ENCODE measurements around the gene IFNL4. TPM values are rescaled to one million over a fixed set of nuclear protein-coding genes. Genes with fewer than 3 reads are reported as not detected.

The IFNL4 gene
- total and polyA plus RNA-seq, 2 donors from 2014 or later = not detected

DNA sequence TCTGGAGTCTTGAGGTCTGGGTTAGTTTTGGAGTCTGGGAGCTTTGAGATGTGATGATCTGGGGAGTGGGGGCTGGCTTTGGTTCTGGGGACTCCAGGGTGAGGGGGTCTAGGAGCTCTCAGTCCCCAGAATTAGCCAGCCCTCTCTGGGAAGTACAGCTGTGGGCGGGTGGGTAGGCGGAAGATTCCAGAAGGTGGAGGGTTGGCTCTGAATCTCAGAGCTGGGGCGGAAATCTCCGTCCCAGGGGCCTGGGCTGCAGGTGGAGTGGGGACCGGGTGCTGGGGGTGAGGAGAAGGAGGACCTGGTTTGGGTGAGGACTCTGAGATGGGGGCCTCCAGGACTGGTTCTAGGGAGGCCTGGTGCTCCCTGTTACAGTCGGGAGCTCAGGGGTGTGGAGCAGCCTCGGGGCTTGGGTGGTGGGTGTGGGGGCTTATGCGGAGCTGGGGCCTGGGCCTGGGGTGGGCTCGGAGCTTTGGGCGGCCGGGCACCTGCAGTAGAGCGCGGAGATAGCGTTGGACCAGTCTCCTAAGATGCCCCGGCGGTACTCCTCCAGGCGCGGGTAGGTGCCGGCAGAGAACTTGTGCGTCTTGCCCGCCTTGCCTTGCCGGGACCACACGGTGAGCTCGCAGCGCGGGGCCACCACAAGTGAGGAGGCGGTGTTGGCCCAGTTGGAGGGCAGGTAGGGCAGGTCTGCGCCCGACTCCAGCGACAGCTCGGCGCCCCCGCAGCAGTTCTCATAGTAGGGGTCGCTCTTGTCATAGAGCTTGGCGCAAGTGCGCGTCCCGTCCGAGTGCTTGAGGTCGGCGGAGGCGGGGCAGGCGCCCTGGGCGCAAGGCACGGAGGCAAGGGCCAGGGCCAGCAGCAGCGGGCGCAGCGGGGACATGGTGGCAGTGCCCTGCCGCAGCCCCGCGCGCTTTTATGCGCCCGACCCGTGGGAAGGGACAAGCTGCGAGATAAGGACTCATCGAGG is 45.0 kb downstream of the IFNL4 start, which contains the start of gene SYCN:
SYCN (minus strand) TSS at position 892 of the 970 bp plus-strand sequence; CDS start at position 883, 9 bp downstream.
- TF ChIP-seq, protein P1, sequence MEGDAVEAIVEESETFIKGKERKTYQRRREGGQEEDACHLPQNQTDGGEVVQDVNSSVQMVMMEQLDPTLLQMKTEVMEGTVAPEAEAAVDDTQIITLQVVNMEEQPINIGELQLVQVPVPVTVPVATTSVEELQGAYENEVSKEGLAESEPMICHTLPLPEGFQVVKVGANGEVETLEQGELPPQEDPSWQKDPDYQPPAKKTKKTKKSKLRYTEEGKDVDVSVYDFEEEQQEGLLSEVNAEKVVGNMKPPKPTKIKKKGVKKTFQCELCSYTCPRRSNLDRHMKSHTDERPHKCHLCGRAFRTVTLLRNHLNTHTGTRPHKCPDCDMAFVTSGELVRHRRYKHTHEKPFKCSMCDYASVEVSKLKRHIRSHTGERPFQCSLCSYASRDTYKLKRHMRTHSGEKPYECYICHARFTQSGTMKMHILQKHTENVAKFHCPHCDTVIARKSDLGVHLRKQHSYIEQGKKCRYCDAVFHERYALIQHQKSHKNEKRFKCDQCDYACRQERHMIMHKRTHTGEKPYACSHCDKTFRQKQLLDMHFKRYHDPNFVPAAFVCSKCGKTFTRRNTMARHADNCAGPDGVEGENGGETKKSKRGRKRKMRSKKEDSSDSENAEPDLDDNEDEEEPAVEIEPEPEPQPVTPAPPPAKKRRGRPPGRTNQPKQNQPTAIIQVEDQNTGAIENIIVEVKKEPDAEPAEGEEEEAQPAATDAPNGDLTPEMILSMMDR (IDR thresholded peaks at IDR 0.05; ENCODE audit: borderline replicate concordance, extremely low read depth, insufficient read depth) = no peak
- Histone ChIP-seq H3K9me3 (ENCODE audit: control insufficient read depth in 2 of 3, insufficient read depth in 1 of 3, low read length in 3 of 3) (no peaks in the 10 kb centered on the region), H3K27me3 (ENCODE audit: control insufficient read depth, insufficient read depth, low read length) (peaks cover 2% of the 10 kb centered on the region), H3K9ac (ENCODE audit: low read length in 3 of 3) (no peak within 1 kb of the TSS), H3K4me3 (ENCODE audit: low read length in 3 of 3) (no peak within 1 kb of the TSS), H3K27ac (ENCODE audit: low read depth in 2 of 2, low read length in 2 of 2) (no peak within 1 kb of the TSS), H3K4me1 (ENCODE audit: control insufficient read depth in 2 of 3, insufficient read depth in 2 of 3, low read depth in 1 of 3, low read length in 3 of 3) (peaks cover 0 to 2% (median 0%) of the 10 kb centered on the region in 3 donors), H3K36me3 (ENCODE audit: control insufficient read depth in 2 of 3, insufficient read depth in 3 of 3, low read length in 3 of 3) (no peaks in the 10 kb centered on the region)
- intact Hi-C loops (cut with DNase I) = no loop called here
- FAIRE-seq (no peak), DNase-seq (no peak)

DNA sequence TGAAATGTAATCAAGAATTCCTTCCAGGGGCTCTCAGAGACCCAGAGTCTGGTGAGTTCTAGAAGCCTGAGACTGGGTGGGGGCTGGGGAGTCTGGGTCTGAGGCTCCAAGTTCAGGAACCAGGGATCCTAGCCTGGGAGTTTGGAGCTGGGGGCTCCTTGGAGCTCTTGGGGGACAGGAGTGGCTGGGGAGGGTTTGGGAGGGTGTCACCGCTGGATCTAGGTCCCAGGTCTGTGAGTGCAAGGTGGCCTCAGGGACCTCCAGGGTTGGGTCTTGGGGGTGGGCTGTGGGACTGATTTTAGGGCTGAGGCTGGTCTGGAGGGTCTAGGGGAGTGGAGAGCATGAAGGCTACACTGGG is 45.7 kb downstream of the IFNL4 start:
- Histone ChIP-seq H3K36me3 (ENCODE audit: control insufficient read depth in 2 of 3, insufficient read depth in 3 of 3, low read length in 3 of 3) (no peaks in the 10 kb centered on the region), H3K27ac (ENCODE audit: low read depth in 2 of 2, low read length in 2 of 2) (no peak overlapping the region), H3K27me3 (ENCODE audit: control insufficient read depth, insufficient read depth, low read length) (peaks cover 2% of the 10 kb centered on the region), H3K4me1 (ENCODE audit: control insufficient read depth in 2 of 3, insufficient read depth in 2 of 3, low read depth in 1 of 3, low read length in 3 of 3) (peaks cover 0 to 2% (median 0%) of the 10 kb centered on the region in 3 donors), H3K9ac (ENCODE audit: low read length in 3 of 3) (no peak overlapping the region), H3K4me3 (ENCODE audit: low read length in 3 of 3) (no peak overlapping the region), H3K9me3 (ENCODE audit: control insufficient read depth in 2 of 3, insufficient read depth in 1 of 3, low read length in 3 of 3) (no peaks in the 10 kb centered on the region)
- intact Hi-C loops (cut with DNase I) = no loop called here
- FAIRE-seq (no peak), DNase-seq (no peak)
- TF ChIP-seq, protein P1 (IDR thresholded peaks at IDR 0.05; ENCODE audit: borderline replicate concordance, extremely low read depth, insufficient read depth) = no peak

DNA sequence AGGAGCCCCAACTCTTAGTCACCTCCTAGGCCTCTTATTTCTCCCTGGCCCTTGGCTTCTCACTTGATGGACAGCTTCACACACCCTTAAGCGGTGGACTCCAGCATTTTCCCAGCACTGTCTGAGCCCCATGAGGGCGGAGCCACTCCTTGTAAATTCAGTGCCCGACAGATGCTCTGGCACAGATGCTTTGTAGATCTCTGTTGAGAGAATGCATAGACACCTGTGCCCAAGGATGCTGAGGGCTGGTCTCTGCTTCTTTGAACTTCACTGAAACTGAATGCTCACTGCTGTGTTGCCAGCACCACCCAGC is 47.9 kb downstream of the IFNL4 start:
- intact Hi-C loops (cut with DNase I) = no loop called here
- Histone ChIP-seq H3K9ac (ENCODE audit: low read length in 3 of 3) (no peak overlapping the region), H3K4me3 (ENCODE audit: low read length in 3 of 3) (no peak overlapping the region), H3K27ac (ENCODE audit: low read depth in 2 of 2, low read length in 2 of 2) (no peak overlapping the region), H3K9me3 (ENCODE audit: control insufficient read depth in 2 of 3, insufficient read depth in 1 of 3, low read length in 3 of 3) (no peaks in the 10 kb centered on the region), H3K36me3 (ENCODE audit: control insufficient read depth in 2 of 3, insufficient read depth in 3 of 3, low read length in 3 of 3) (no peaks in the 10 kb centered on the region), H3K27me3 (ENCODE audit: control insufficient read depth, insufficient read depth, low read length) (peaks cover 6% of the 10 kb centered on the region), H3K4me1 (ENCODE audit: control insufficient read depth in 2 of 3, insufficient read depth in 2 of 3, low read depth in 1 of 3, low read length in 3 of 3) (peaks cover 0 to 7% (median 0%) of the 10 kb centered on the region in 3 donors)
- FAIRE-seq (no peak), DNase-seq (no peak)
- TF ChIP-seq, protein P1 (IDR thresholded peaks at IDR 0.05; ENCODE audit: borderline replicate concordance, extremely low read depth, insufficient read depth) = no peak
